Activated T-cell treated with anti-CD3 and anti-CD28 coated beads for 1 hour (primary cell): ENCODE measurements around the gene STAT2.
"Not testable (repeated sequence)": the region's sequence is repeated elsewhere in the genome, so short reads cannot be mapped to it uniquely, and the experiment has no call there.

Source experiments
- DNase-seq: peaks from one replicate; pipeline ENCODE4 v3.0.0-alpha.2; 2020; ENCODE audit warnings: low read depth

The STAT2 gene

DNA sequence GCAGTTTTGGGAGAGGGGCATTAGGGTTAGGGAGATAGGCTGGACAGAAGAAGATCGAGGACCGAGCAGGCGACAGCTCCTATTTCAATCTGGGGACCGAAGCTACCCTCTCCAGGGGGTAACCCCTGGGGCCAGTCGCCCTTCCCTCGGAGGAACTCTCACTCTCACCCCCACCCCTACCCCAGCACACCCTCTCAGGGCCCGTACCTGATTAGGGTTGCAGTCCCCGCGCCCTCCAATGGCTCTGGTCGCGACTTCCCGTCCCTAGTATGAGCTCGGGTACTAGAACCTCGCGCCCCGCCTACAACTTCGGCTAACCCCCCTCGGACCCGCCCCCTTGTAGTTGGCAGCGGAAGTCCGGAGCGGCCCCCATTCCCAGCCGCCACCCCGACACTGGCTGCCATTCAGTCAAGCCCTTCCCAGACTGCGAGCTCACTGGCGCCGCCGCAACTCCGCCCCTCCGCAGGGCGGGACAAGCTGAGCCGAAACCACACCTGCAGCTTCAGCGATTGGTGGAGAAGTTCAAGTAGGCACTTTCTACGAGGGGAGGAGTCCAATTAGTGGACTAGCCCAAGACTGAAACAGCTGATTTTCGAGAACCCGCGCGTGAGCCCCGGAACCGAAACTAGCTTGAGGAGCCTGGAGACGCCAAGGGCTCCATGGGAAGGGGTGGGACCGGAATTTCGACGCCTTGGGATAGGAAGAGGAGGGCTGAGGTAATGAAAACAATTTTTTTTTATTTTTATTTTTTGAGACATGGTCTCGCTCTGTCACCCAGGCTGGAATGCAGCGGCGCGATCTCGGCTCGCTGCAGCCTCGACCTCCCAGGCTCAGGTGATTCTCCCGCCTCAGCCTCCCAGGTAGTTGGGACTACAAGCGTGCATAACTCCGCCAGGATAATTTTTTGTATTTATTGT lies at the start of gene STAT2:
Gene STAT2 (minus strand): TSS at position 257 of the 917 bp plus-strand sequence. CDS start 3,536 bp downstream, outside the sequence.
- peak; percentile 98 for DNase-seq

DNA sequence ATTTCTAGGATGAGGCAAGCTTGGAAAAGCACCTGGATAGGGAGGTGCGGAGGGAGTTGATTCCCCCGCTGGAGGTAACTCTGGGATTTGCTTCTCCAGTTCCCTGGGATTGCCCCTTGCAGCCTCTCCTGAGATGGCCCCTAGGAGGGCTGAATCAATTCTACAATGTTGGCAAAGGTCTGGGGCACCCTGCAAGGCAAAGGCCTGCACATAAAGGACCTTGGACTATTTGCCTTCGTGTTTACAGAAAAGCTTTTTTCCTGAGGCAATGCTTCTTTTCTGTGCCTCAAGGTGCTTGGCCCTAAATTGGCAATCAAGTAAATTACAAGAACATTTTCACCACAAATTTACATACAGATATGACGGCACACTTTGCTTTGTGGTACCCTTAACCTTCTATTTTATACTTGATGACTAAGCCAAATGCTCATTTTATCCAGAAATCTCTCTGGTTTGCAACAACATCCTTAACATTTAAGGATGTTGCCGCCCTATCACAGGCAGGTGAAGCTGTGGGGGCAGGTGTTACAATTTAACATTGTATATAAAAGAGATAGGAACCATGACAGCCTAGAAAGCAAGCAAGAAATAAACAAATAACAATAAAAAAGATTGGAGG lies 49.0 kb upstream of the STAT2 start:
- DNase-seq = no peak

GRCh38 chr12:56404227-56404626 lies 44.3 kb upstream of the STAT2 start:
- DNase-seq = not testable (repeated sequence)

DNA sequence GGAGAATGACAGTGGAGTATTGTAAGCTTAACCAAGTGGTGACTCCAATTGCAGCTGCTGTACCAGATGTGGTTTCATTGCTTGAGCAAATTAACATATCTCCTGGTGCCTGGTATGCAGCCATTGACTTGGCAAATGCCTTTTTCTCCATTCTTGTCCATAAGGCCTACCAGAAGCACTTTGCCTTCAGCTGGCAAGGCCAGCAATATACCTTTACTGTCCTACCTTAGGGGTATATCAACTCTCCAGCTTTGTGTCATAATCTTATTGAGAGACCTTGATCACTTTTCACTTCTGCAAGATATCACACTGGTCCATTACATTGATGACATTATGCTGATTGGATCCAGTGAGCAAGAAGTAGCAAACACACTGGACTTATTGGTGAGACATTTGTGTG lies 41.7 kb upstream of the STAT2 start:
- DNase-seq = not testable (repeated sequence)

DNA sequence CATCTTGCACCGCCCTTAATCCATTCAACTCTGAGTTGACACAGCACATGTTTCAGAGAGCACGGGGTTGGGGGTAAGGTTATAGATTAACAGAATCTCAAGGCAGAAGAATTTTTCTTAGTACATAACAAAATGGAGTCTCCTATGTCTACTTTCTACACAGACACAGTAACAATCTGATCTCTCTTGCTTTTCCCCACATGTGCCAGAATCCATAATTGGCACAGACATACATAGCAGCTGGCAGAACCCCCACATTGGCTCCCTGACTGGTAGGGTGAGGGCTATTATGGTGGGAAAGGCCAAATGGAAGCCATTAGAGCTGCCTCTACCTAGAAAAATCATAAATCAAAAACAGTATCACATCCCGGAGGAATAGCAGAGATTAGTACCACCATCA lies 41.2 kb upstream of the STAT2 start:
- DNase-seq = not testable (repeated sequence)

DNA sequence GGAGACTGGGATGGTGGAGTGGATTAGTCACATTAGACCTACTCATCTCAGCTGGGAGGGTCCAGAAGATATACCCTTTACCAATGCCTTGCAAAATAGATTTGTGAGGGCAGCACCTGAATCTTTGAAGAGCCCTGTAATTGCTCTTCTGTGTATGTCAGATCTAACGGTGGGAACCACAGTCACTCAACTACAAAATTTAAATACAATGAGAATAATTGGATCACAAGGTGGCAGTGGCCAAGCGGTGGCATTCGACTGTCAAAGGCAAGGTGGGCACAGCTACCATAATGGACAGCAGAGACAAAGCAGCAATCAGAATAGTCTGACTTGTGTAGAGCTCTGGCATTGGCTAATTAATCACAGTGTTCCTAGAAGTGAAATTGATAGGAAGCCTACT lies 39.6 kb upstream of the STAT2 start:
- not testable (repeated sequence) for DNase-seq

- DNase-seq = no peak
These were observed 38.4 kb upstream of the STAT2 start for GRCh38 chr12:56398324-56398723.

DNA sequence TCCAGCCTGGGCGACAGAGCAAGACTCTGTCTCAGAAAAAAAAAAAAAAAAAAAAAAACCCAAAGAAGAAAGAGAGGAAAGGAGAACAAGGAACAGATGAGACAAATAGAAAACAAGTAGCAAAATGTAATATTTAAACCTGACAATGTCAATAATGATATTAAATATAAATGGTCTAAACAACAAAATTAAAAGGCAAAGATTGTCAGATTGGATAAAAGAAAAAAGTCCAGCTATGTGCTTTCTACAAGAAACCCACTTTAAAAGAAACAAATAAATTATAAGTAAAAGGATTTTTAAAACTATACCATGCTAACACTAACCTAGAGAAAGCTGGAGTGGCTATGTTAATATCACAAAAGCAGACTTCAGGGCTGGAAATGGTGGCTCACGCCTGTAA lies 32.4 kb upstream of the STAT2 start:
- DNase-seq = no peak

DNA sequence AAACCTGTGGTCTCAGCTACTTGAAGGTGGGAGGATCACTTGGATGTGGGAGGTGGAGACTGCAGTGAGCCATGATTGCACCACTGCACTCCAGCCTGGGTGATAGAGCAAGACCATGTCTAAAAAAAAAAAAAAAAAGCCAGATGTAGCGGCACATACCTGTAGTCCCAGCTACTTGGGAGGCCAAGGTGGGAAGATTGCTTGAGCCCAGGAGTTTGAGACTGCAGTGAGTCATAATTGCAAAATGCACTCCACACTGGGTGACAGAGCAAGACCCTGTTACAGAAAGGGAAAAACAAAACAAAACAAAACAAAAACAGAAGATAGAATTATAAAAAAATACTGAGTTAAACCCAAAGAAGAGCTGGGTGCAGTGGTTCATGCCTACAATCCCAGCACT lies 31.8 kb upstream of the STAT2 start:
- DNase-seq = no peak

GRCh38 chr12:56389412-56389811 lies 29.5 kb upstream of the STAT2 start:
- DNase-seq = no peak

GRCh38 chr12:56387152-56387736 lies 27.3 kb upstream of the STAT2 start:
- DNase-seq = no peak

DNA sequence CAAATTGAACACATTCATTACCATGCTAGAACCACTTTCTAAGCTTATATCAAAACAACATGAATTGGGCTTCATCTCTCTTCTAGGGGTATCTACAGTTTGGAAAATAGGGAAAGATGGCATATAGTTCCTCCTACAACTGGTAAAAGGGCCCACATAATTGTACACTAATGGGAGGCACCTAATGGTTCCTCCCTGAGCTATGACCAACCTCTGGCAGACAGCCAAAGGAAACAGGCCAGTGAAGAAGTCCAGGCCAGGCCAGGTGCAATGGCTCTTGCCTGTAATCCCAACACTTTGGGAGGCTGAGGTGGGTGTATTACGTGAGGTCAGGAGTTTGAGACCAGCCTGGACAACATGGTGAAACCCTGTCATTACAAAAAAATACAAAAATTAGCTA lies 26.0 kb upstream of the STAT2 start:
- DNase-seq = no peak

GRCh38 chr12:56382611-56383010 lies 22.7 kb upstream of the STAT2 start:
- no peak for DNase-seq

DNA sequence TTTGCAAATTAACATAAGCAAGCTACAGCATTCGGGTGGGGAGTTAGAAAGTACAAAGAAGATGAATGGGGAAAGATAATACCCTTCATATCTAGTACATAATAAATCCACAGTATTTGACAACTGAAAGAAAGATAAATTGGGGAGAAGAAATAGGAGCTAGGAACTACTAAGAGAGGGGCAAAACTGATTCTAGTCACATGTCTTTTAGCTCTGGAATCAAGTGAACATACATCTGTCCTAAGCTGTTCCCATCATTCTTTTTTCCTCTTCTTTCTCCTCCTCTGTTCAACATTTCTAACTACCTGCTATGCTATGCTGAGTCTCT lies 18.0 kb upstream of the STAT2 start:
- no peak for DNase-seq

DNA sequence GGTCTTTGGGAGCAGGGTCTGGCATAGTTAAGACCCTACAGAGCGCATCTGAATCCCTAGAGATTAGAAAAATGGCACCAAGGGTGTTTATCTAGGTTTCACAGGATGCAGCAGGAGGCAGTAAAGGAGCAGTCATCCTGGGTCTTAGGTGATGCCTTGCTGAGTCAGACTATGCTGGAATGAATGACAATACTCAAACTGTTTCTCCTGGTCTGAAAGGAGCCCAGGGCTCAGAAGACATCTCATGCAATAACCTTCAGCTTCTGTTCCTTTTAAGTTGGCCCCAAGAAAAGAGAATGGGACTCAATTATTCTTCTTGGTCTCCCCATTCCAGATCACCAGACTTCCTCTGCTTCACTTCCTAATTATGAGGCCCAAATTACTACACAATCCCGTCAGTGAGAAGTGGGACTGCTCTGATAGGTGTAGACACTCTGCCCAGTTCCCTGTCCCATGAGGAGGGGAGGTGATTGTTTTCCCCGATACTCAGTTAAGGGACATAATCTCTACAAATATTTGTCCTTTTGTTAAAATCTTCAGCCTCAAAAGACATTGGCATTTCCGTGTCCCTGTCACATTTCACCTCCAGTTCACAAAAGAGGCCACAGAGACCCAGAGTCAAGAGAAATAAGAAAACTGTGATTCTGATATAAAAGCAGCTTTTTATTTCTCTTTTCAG lies 17.5 kb upstream of the STAT2 start:
- DNase-seq = no peak

DNA sequence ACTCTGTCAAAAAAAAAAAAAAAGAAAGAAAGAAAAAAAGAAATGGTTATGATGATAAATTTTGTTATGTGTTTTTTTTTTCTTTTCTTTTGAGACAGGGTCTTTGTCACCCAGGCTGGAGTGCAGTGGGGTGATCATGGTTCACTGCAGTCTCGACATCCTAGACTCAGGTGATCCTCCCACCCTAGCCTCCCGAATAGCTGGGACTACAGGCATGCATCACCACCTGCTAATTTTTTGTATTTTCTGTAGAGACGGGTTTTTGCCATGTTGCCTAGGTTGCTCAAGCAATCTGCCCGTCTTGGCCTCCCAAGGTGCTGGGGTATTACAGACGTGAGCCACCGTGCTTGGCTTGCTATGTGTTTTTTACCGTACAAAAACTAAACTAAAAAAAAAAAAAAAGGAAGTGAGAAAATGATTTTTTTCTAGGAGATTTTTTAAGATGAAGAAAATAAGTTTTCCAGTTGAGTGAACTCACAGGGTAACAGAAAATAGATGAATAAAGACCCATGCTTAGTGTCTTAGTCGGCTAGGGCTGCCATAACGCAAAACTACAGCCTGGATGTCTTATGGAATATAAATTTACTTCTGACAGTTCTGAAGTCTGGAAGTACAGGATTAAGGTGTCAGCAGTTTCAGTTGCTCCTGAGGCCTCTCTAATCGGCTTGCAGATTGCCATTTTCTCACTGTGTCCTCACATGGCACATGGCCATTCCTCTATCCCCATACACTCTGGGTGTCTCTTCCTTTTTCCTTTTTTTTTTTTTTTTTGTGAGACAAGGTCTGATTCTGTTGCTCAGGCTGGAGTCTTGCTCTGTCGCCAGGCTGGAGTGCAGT lies 15.9 kb upstream of the STAT2 start:
- no peak for DNase-seq

DNA sequence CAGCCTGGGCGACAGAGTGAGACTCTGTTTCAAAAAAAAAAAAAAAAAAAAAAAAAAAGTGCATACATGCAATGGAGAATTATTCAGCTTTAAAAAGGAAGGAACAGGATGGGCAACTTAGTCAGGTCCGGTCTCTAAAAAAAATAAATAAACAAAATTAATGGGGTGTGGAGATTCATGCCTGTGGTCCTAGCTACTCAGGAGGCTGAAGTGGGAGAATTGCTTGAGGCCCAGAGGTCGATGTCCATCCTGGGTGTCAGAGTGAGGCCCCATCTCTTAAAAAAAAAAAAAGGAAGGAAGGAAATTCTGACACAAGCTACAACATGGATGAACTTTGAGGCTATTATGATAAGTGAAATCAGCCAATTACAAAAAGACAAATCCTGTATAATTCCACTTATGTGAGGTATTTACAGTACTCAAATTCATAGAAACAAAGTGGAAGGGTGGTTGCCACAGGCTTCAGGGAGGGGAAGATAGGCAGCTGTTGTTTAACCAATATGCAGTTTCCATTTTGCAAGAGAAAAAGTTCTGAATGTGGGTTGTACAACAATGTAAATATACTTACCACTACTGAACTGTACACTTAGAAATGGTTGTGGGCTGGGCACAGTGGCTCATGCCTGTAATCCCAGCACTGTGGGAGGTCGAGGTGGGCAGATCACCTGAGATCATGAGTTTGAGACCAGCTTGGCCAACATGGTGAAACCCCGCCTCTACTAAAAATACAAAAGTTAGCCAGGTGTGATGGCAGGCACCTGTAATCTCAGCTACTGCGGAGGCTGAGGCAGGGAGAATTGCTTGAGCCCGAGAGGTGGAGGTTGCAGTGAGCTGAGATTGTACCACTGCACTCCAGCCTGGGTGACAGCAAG lies 15.1 kb upstream of the STAT2 start:
- no peak for DNase-seq

- no peak for DNase-seq
These were observed 13.6 kb upstream of the STAT2 start for GRCh38 chr12:56373515-56373914.

DNA sequence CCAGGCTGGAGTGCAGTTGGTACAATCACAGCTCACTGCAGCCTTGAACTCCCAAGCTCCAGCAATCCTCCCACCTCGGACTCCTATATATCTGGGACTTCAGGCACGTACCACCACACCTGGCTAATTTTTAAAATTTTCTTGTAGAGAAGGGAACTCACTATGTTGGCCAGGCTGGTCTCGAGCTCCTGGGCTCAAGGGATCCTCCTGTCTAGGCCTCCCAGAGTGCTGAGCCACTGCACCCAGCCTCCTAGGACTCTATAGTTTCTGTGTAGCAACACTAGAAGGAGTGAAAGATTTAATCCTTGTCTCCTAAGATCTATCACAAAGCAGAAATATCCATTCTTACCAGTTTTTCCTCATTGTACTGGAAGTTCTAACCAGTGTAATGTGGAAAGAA lies 7.0 kb upstream of the STAT2 start:
- DNase-seq = no peak

DNA sequence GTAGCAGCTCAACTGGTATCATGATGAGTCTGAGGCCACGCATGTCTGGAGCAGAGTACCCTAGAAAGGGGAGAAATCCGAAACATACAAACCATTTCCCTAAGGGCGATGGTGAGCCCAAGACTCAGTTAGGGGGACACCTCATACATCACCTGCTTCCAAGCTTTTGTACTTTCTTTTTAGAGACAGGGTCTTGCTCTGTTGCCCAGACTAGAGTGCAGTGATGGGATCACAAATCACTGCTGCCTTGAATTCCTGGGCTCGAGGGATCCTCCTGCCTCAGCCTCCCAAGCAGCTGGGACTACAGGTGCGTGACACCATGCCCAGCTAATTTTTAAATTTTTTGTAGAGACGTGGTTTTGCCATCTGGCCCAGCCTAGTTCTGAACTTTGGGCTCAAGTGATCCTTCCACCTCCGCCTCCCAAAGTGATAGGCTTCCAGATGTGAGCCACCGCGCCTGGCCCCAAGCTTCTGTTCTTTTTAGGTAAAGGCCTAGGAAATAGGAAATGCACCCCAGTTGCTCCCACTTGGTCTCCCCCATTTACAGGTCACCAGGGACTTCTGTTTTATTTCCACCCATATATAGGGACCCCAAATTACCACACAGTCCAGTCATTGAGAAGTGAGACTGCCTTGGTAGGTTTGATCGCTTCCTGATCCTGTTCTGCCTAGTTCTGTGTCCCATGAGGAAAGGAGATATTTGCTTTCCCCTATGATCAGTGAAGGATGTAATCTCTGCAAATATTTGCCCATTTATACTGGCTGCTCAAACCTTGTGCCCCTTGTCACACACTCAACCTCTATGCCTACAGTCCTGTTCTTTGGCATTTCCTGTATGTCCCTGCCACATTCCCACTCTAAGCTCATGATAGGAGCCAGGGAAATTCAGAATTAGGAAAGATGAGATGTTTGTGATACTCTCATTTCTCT lies 2.5 kb upstream of the STAT2 start, which contains the start of gene APOF:
Gene APOF (minus strand): TSS at position 728 of the 930 bp plus-strand sequence. CDS start 112 bp downstream, at position 616.
- no peak for DNase-seq
